GM12874 (cell line): ENCODE data around the gene STK17A.

Experiments
- CTCF ChIP-seq: IDR thresholded peaks from 2 replicates; pipeline ENCODE4 v1.5.1; 2011; ENCODE audit warnings: low read depth, mild to moderate bottlenecking, control low read depth, low read length, moderate library complexity; ENCODE audit not compliant: insufficient read depth

The STK17A gene

GRCh38 chr7:43645699-43646226, 62.9 kb downstream of the STK17A start:
- TF ChIP-seq CTCF = no peak

GRCh38 chr7:43646603-43647338, 63.9 kb downstream of the STK17A start:
- no peak for TF ChIP-seq CTCF

GRCh38 chr7:43647339-43647672, 64.4 kb downstream of the STK17A start:
- TF ChIP-seq CTCF = no peak

GRCh38 chr7:43647673-43648472, 65.0 kb downstream of the STK17A start:
- TF ChIP-seq CTCF = no peak

GRCh38 chr7:43648473-43649406, 65.8 kb downstream of the STK17A start:
- no peak for TF ChIP-seq CTCF

- TF ChIP-seq CTCF = no peak
Measured at GRCh38 chr7:43649755-43650274, 66.9 kb downstream of the STK17A start.

- no peak for TF ChIP-seq CTCF
Measured at GRCh38 chr7:43650457-43651052, 67.6 kb downstream of the STK17A start.
